Measurements from ENCODE around the gene ZMIZ1.

The ZMIZ1 gene

GRCh38 chr10:79178614-79179163 lies 109.9 kb downstream of the ZMIZ1 start:
- DNase-seq, result no peak

GRCh38 chr10:79179164-79179956 lies 110.6 kb downstream of the ZMIZ1 start:
- no peak for DNase-seq

DNA sequence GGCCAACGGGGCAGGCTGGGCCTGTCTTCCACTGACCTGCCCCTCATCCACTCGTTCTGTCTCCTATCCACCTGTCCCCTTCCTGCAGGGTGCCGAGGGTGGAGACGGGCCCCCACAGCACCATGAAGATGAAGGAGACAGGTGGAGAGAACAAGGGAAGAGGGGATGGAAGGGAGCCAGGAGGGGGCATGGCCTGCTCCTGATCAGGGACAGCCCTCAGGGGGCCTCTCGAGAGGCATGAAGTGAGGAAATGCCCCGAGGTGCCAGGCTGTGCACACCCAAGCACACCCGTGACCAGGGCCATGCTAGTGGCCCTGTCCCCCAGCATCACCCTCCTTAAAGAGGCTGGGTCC lies 111.2 kb downstream of the ZMIZ1 start:
- no peak for DNase-seq

DNA sequence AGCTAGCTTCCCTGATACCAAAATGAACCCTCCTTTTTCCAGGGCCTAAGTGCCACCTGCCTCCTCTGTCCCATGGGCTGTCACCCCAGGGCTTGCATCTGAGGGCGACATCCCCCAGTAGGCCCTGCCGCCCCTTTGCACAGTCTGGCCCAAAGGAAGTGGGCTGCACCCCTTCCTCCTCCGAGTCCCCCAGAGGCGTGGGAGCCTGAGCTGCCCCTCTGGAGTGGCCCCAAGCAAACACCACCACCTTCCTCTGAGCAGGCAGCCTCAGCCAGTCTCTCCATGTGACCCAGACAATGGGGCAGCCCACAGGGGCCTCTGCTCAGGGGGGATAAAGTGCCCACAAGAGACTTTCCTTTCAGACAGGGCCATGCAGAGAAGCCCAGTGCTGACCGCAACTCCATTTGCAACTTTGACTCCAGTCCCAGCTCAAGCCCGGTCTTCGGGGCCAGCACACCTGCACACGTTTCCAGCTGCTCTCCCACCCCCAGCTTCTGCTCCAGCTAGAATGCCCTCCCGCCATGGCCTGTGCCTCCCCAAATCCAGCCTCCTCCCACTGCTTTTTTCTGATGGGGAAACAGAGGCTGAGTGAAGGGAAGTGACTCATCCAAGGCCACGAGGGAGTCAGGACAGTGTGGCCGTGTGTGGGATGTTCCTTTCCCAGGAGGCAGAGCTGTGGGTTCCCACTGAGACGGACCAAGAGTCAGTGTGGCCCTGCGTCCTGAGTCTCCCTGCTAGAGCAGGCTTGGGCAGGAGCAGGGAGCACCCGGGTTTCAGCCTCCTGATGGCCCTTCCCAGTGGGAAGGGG lies 111.9 kb downstream of the ZMIZ1 start:
- DNase-seq, result no peak

DNA sequence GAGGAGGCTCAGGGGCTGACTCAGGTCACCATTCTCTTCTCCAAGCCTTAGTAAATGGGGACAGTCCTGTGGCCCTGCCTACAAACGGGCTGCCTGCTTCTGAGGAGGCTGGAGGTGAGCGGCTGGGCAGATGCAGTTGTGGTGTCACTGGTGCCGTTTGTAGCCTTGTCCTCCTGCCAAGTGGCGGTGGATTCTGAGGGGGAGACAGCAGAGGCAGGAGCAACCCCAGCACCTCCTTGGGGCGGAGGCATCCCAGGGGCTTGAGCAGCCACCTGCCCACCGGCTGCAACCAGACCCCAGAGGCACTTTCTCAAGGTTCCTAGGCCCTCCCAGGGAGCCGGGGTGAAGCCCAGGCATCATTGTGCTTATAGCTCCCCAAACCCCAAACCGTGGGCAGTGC lies 112.5 kb downstream of the ZMIZ1 start:
- DNase-seq, result no peak

- DNase-seq, result no peak
Observed at GRCh38 chr10:79181698-79182521, 113.1 kb downstream of the ZMIZ1 start.

DNA sequence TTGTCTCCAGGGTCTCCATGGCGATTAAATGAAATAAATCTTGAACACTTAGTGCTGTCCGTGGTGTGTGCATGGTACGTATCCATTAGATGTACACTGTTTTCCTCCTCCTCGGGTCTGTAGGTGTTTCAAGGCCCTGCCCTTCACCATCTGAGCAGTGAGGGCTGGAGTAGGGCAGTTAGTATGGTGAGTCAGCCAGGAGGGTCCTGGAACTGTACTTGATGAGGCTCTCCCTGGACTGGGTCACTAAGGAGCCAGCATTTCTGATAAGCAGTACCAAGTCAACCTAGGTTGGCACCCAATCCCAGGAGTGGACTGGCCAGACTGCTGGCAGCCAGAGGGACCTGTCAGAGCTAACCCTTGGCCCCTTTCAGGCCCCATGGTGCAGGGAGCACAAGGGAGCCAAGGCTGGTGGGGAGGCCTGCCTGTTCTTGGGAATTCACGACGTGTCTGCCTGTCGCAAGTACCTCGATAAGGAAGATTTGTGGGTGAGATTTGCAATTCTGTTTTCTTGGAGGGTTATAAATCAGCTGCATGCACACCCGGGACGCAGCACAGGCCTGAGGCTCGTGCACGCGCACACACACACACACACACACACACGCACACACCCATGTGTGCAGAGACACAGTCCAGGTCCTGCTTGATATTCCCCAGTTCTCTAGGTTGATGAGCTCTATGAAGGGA lies 114.2 kb downstream of the ZMIZ1 start:
- DNase-seq, result no peak

DNA sequence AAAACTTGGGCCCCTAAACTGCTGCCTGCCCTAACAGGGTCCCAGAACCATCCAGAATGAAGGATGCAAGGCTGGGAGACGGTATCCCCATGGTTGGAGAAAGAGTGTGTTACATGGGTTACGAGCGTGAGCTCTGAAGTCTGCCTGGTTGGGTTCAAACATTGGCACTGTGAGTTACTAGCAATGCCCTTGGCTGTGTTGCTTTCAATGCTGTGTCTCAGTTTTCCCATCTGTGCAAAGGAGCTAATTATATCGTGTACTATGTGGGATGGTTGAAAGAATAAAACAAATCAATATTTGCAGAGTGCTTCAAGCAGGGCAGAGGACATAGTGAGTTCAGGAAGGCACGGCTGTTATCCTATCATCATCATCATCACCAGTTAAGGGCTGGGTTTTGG lies 114.7 kb downstream of the ZMIZ1 start:
- DNase-seq, result no peak

GRCh38 chr10:79184145-79184625 lies 115.4 kb downstream of the ZMIZ1 start:
- DNase-seq, result no peak

DNA sequence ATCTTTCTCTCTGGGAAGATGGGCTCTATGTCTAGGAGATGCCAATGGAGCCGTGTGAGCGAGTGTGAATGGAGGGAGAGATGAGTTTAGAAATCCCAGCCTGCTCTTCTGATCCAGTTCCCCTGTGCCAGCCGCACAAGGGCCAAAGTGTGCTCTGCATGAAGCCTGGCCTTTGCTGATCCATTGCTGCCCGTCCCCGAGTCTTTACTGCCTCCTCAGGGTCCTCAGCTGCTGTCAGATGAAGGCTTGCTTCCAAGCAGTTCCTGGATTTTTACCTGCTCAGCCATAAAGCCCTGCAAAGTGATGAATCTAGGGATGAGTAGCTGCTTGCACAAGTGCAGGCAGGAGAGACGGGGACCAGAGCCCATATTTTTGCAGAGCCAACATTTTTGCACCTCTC lies 115.9 kb downstream of the ZMIZ1 start:
- no peak for DNase-seq

DNA sequence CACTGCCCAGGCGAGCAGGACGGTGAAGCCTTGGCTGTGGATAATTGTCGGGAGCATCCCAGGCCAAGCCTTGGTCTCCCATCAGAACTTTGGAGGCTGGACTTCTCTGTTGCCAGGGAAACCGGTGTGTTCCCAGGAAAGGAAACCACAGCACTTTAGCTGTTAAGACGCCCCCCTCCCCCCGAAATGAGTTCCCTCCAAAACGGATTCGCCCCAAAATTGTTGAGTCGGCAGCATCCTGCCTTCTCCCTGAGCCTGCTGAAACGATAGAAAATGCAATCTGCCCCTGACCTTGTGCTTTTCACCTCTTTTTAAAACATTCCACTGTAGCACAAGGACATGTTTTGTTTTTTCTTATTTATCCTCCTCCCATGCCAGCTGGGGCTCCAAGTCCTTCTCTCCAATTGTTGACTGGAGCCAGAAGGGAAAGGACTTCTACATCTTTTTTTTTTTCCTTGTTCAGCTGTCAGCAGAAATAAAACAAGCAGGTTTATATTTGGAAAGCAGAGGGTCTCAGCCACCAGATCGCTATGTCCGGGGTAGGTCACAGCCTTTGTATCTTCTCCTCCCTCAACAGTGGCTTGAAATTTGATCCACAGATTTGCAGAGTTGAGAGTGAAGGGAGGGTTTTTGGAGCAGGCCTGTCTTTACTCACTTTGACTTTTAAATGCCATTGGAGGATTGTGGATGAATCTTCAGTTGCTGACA lies 116.5 kb downstream of the ZMIZ1 start:
- no peak for DNase-seq

DNA sequence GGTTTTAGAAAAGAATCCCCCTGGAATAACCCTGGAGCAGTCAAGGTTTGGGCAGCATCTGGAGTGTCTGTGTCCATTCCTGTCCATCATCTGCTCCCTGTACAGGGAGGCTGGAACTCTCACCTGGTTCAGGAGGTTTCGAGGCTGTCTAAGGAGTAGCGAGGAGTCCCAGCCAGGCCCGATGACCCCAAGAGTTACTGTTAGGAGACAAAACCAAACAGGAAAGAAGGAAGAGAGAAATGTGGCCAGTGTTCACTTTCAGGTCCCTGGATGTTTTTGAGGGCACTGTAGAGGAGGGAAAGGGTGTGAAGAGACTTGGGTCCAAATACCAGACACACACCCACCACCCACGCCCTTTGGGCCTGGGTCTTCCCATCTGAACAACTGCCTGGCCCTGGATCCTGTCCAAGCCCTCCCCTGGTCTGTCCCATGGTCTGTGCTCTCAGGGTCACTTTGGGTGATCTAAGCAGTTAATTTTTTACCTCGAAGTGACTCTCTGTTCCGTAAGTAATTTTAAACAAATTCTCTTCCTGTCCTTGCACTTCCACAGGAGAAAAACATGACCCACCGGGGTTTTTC lies 117.1 kb downstream of the ZMIZ1 start:
- DNase-seq, result no peak

- no peak for DNase-seq
Observed at GRCh38 chr10:79186486-79187120, 117.8 kb downstream of the ZMIZ1 start.

DNA sequence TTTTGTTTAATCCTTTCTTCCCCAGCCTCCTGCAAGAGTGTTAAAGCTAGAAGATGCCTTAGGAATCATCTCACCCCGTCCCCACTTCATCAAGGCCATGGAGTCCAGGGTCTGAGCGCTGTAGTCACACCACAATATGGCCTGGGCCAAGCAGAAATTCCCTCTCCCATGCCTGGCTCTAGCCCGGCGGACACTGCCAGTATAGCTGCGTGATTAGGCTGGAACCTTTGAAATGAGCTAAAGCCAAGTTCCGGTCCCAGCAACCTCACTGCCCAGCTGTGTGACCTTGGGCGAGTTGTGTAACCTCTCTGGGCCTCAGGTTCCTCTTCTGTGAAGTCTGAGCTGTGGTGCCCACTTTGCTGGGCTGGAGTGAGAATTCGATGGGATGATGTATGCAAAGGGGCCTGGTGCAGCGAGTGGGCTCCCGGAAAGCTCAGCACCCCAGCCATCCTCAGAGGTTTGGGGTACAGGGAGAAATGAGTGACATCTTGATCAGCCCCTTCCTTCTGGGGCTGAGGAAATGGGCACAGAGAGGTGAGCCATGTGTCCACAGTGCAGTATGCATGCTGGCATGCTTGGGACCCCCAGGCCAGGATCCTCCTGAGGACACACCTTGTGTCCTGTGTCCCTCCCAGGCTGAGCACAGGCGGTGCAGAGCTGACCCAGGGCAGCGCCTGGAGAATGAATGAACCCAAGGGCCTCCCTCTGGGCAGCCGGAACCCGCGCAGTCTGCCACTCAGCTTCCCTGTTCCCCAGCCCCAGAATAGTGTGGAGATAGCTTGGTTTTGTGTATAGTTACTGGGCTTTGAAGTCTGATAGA lies 118.6 kb downstream of the ZMIZ1 start:
- no peak for DNase-seq

DNA sequence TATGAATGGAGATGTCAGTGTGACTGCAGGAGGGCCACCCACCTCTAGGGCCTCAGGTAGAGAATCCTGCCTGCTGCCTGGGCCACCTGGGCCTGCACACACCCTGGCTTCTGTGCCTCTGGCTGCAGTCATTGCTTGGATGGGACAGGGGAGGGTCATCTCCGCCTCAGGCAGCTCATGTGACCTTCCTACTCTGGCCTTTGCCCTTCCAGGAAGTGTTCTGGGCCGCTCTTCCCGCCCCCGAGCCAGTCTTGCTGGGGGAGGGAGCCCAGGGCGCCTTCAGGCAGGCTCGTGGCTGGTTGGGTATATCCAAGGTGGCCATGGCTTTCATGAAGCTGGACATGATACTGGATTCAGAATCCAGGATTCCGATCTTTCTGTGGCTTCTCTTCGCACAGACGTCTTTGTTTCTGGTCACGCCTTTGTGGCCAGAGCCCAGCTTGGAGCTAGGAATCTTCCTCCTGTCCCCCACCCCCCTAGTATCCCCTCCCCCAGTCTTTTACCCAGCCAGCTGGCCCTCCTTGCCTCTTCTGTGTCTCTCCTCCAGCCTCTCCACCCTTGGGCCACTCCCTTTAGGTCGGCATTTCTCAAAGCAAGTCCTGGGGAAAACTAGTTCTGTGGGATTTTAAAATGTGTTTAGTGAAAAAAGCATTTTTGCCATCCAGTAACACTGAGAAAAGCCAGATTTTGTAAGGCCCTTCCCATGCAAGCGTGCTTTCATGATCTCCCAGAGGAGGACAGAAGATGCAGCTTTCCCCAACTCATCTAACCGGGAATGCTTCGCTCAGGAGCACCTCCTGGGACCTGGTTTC lies 119.6 kb downstream of the ZMIZ1 start:
- DNase-seq, result no peak

DNA sequence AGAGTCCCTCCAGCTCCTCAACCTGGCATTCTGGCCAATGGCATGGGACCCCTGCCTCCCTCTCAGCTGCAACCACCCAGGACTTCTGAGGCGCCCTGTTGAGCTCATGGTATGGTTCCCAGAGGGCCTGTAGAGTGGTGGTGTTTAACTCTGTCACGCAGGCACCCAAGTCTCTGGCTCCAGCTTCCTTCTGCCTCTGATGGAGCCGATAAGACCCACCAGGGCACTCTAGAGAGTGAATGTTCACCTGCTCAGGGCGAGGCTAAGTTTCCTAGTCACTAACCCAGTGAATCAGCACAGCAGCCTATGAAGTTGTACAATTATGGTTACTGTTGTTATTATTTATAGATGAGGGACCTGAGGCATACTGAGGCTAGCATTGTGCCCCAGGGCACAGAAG lies 120.4 kb downstream of the ZMIZ1 start:
- no peak for DNase-seq

- DNase-seq, result no peak
Observed at GRCh38 chr10:79189853-79190435, 121.2 kb downstream of the ZMIZ1 start.

DNA sequence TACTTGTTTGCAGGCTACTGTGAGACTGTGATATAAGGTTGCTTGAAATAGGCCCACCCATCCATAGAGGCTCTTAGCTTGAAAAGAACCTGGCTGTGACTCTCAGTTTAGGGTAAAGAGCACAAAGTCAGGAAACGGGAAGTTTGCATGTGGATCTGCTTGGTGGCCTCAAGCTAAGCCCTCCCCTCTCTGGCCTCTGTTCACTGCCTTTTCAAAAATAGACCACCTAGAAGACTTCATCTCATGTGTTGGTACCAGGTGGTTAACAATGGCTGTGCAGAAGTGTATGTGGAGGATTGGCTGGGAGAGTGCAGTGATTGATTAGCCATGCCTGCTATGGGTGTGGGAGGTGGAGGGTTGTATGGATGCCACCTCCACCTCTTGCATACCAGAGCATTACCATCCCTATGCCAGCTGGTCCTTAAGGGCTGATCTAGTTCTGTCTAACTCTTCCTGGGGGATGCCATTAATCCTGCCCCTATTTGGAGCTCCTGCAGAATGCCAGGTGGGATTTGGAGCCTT lies 122.0 kb downstream of the ZMIZ1 start:
- DNase-seq, result no peak

All from NCI-H187 (cell line).